Activated B cell treated with CpG ODN at 0.5 μM for 24 hours (primary cell): ENCODE data around the gene CEP43. TPM values are rescaled to one million over a fixed set of nuclear protein-coding genes. Genes with fewer than 3 reads are reported as not detected.

ENCODE experiments used
- ATAC-seq: fragments of 200-7000 bp; cut with Tn5 transposase; one replicate; pipeline ENCODE4 v1.10.0; 2021; ENCODE audit warnings: low read depth, mild to moderate bottlenecking, moderate library complexity
- CTCF ChIA-PET: fragments of 350-600 bp; sonication (Branson Sonifier 250); formaldehyde crosslinking; loops from one replicate; lab custom pipeline; 2021; ENCODE audit warnings: antibody characterized with exemption; lab: Charles Lee
- POLR2A ChIA-PET: fragments of 350-600 bp; sonication (Branson Sonifier 250); formaldehyde crosslinking; loops from one replicate; lab custom pipeline; 2021; ENCODE audit warnings: antibody characterized with exemption; lab: Charles Lee
- DNase-seq: peaks from one replicate; pipeline ENCODE4 v3.0.0; 2022
- H3K27ac Mint-ChIP-seq: one replicate; pipeline ENCODE4 v1.8.0; 2020; ENCODE audit warnings: mixed read lengths
- H3K27me3 Mint-ChIP-seq: one replicate; pipeline ENCODE4 v1.8.0; 2021; ENCODE audit warnings: mixed read lengths
- H3K36me3 Mint-ChIP-seq: one replicate; pipeline ENCODE4 v1.8.0; 2021; ENCODE audit warnings: low read depth, mixed read lengths
- H3K4me1 Mint-ChIP-seq: one replicate; pipeline ENCODE4 v1.8.0; 2021; ENCODE audit warnings: mixed read lengths
- H3K4me3 Mint-ChIP-seq: one replicate; pipeline ENCODE4 v1.8.0; 2020; ENCODE audit warnings: mild to moderate bottlenecking, mixed read lengths
- H3K9me3 Mint-ChIP-seq: one replicate; pipeline ENCODE4 v1.8.0; 2020; ENCODE audit warnings: mixed read lengths
- intact Hi-C: fragments of 100-400 bp; cut with micrococcal nuclease; formaldehyde crosslinking; loops from one replicate; pipeline ENCODE4 v1.15.1; 2024
- total RNA-seq: library from RNA; stranded (reverse); gene quantifications from 2 replicates; pipeline ENCODE4 v1.2.3, GENCODE V29; 2022
- TF ChIP-seq, protein P1 (sequence below): fragments of 200-600 bp; IDR thresholded peaks from one replicate; pipeline ENCODE4 v1.8.0; 2022; ENCODE audit warnings: antibody characterized with exemption, mild to moderate bottlenecking

The CEP43 gene
- total RNA-seq, 1 donor from 2014 or later = 31.0 TPM

- TF ChIP-seq, protein P1, sequence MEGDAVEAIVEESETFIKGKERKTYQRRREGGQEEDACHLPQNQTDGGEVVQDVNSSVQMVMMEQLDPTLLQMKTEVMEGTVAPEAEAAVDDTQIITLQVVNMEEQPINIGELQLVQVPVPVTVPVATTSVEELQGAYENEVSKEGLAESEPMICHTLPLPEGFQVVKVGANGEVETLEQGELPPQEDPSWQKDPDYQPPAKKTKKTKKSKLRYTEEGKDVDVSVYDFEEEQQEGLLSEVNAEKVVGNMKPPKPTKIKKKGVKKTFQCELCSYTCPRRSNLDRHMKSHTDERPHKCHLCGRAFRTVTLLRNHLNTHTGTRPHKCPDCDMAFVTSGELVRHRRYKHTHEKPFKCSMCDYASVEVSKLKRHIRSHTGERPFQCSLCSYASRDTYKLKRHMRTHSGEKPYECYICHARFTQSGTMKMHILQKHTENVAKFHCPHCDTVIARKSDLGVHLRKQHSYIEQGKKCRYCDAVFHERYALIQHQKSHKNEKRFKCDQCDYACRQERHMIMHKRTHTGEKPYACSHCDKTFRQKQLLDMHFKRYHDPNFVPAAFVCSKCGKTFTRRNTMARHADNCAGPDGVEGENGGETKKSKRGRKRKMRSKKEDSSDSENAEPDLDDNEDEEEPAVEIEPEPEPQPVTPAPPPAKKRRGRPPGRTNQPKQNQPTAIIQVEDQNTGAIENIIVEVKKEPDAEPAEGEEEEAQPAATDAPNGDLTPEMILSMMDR = no peak
- peaks cover 61% of the 10 kb centered on the region for H3K36me3 Mint-ChIP-seq
- no peaks in the 10 kb centered on the region for H3K9me3 Mint-ChIP-seq
- ChIA-PET CTCF (interaction anchor here (1.0 to 5.3 kb wide), 7 partner anchors 13 to 173 kb away, joined by 3 to 48 read pairs (median 4); no protein-coding TSS in a partner anchor), POLR2A (interaction anchor here (1.0 to 3.7 kb wide), 9 partner anchors 8 to 200 kb away, joined by 3 to 29 read pairs (median 8); partner anchors contain the start of genes CCR6 and CEP43)
- intact Hi-C loops = loop anchor here (1.0 to 5.0 kb wide), 18 partner anchors 8 to 609 kb away; partner anchors contain the start of genes CEP43, RPS6KA2 and SFT2D1
- H3K4me3 Mint-ChIP-seq = peak overlapping the region; percentile 84
- H3K27ac Mint-ChIP-seq = peak overlapping the region; percentile 95
- peaks cover 72% of the 10 kb centered on the region for H3K4me1 Mint-ChIP-seq
- ATAC-seq (no peak), DNase-seq (no peak)
- no peaks in the 10 kb centered on the region for H3K27me3 Mint-ChIP-seq
Observed at GRCh38 chr6:166951670-166952060, 47.5 kb upstream of the CEP43 start.

DNA sequence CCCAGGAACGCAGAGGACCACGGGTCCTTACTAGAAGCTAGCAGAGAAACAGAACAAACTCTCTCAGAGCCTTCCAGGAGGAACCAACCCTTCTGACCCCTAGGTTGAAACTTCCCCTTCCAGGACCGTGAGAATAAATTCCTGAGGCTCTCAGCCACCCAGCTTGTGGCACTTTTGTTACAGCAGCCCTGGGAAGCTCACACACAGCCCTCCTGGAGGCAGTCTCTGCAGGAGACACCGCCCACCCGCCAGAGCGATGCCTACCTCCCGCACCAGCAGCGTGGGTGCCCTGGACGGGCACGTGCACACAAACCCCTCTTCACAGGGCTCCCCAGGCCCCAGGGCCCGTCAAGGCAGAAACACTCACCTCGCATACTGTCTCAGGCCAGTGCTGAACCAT, 47.1 kb upstream of the CEP43 start:
- H3K4me1 Mint-ChIP-seq = peaks cover 72% of the 10 kb centered on the region
- intact Hi-C loops = loop anchor here (5.0 kb wide), 1 partner anchor 105 kb away; no protein-coding TSS in a partner anchor
- no peak overlapping the region for H3K4me3 Mint-ChIP-seq

DNA sequence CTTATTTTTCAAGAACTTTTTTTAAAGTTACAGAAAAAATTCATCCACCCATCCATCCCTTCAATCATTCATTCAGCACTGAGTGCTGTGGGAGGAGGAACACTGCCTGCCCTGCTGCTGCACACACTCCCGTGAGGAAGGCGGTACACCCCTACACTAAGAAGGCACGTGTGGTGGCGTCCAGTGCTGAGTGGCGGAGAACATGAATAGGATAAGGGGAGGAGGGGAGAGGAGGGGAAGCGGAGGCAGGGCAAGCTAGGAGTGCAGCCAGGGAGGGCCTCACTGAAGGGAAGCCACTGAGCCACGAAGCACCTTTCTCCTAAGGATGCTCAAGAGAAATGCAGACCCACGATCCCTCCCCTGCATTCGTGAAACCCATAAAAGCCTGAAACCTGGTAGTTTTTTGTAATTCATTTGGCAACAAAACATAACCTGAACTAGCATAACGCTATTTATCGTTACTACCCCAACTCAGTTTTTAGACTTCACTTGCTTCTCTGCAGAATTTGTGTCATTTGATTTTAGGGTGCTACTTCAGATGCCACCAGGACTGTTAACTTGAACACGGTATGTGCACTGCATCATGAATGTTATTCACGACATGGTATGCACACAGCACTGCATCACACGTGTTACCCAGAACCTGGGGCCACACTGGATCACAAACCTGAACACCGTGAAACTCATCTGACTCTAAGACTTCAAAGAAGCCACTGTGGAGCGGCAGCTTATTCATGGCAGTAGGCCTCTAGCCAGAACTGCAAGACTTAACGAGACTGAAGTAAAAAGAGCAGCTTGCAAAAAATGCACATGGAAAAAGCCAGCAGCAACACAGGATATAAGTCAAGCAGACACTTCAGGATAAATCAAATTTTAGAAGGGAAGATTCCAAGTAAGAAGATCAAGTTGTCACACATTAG, 46.4 kb upstream of the CEP43 start:
- no peak for ATAC-seq
- no peaks in the 10 kb centered on the region for H3K9me3 Mint-ChIP-seq
- POLR2A ChIA-PET = interaction anchor here (0.6 to 8.3 kb wide), 5 partner anchors 11 to 141 kb away, joined by 3 to 113 read pairs (median 18); no protein-coding TSS in a partner anchor
- no peak for DNase-seq
- TF ChIP-seq, protein P1 = no peak
- CTCF ChIA-PET = interaction anchor here (1.6 to 5.3 kb wide), 3 partner anchors 37 to 199 kb away, joined by 4 to 48 read pairs (median 5); no protein-coding TSS in a partner anchor
- intact Hi-C loops = loop anchor here (5.0 kb wide), 1 partner anchor 106 kb away; no protein-coding TSS in a partner anchor
- peak overlapping the region; percentile 32 for H3K4me3 Mint-ChIP-seq
- no peaks in the 10 kb centered on the region for H3K27me3 Mint-ChIP-seq
- peaks cover 76% of the 10 kb centered on the region for H3K4me1 Mint-ChIP-seq
- peak overlapping the region; percentile 95 for H3K27ac Mint-ChIP-seq
- H3K36me3 Mint-ChIP-seq = peaks cover 50% of the 10 kb centered on the region

More for the DNA sequence above, 47.1 kb upstream of the CEP43 start:
- H3K27me3 Mint-ChIP-seq = no peaks in the 10 kb centered on the region
- ATAC-seq (no peak), DNase-seq (no peak)
- TF ChIP-seq, protein P1 = no peak
- ChIA-PET CTCF (interaction anchor here (1.1 to 5.3 kb wide), 4 partner anchors 13 to 142 kb away, joined by 3 to 48 read pairs (median 4); no protein-coding TSS in a partner anchor), POLR2A (interaction anchor here (1.7 to 3.7 kb wide), 5 partner anchors 10 to 199 kb away, joined by 7 to 29 read pairs (median 8); partner anchors contain the start of gene CCR6)
- H3K27ac Mint-ChIP-seq = peak overlapping the region; percentile 95
- H3K9me3 Mint-ChIP-seq = no peaks in the 10 kb centered on the region
- H3K36me3 Mint-ChIP-seq = peaks cover 57% of the 10 kb centered on the region

GRCh38 chr6:166954118-166954713, 45.0 kb upstream of the CEP43 start:
- peaks cover 81% of the 10 kb centered on the region for H3K4me1 Mint-ChIP-seq
- peak overlapping the region; percentile 95 for H3K27ac Mint-ChIP-seq
- H3K9me3 Mint-ChIP-seq = no peaks in the 10 kb centered on the region
- peak overlapping the region; percentile 91 for H3K4me3 Mint-ChIP-seq
- no peaks in the 10 kb centered on the region for H3K27me3 Mint-ChIP-seq
- DNase-seq = no peak
- CTCF ChIA-PET = interaction anchor here (1.6 to 5.3 kb wide), 4 partner anchors 35 to 198 kb away, joined by 4 to 48 read pairs (median 8); no protein-coding TSS in a partner anchor
- intact Hi-C loops = loop anchor here (5.0 kb wide), 1 partner anchor 107 kb away; no protein-coding TSS in a partner anchor
- ATAC-seq = no peak
- POLR2A ChIA-PET = interaction anchor here (0.6 to 8.3 kb wide), 7 partner anchors 17 to 169 kb away, joined by 3 to 113 read pairs (median 8); partner anchors contain the start of genes CCR6 and CEP43
- H3K36me3 Mint-ChIP-seq = peaks cover 46% of the 10 kb centered on the region
- TF ChIP-seq, protein P1 = no peak
